ENCODE results near the gene ATXN1.

The ATXN1 gene

DNA sequence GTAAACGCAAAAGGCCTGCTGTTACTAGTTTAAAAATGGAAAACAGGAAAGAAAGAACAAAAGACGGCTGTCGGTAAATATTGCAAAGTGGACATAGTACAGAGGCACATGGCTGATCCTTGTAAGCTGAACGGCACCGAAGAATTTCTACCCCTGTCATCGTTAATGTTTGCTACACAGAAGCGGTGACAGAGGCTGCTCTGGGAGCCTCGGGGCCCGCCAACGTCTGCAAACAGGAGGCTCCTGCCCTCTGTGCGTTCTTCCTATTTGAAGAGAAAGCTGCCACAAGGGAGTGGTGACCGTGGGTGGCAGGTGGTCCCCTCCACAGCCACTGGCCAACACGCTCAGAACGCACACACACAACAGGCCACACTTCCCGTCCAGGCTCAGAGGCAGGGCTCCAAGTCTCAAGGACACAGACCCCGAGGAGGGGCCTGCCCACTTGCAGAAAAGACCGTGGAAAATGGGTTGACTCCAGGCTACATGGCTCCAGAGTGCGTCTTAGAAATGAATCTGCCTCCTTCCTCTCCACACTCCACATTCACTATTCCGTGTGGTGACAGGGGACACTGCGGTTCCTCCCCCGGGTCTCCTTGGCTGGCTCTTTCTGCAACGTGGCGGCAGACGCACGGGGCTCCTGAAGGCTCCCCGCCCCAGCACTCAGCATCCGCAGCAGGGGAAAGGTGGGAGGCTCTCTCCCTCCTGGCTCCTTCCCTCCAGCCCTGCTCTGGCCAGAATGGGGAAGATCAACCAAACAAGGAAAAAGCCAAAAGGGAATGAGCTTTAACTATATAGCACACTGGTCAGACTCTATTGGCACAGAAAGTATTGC is 458.3 kb downstream of the ATXN1 start:
- peak overlapping the region; percentile 58 for H3K4me3 Mint-ChIP-seq
- H3K4me1 Mint-ChIP-seq, result peaks cover 51% of the 10 kb centered on the region
- TF ChIP-seq, protein P1, sequence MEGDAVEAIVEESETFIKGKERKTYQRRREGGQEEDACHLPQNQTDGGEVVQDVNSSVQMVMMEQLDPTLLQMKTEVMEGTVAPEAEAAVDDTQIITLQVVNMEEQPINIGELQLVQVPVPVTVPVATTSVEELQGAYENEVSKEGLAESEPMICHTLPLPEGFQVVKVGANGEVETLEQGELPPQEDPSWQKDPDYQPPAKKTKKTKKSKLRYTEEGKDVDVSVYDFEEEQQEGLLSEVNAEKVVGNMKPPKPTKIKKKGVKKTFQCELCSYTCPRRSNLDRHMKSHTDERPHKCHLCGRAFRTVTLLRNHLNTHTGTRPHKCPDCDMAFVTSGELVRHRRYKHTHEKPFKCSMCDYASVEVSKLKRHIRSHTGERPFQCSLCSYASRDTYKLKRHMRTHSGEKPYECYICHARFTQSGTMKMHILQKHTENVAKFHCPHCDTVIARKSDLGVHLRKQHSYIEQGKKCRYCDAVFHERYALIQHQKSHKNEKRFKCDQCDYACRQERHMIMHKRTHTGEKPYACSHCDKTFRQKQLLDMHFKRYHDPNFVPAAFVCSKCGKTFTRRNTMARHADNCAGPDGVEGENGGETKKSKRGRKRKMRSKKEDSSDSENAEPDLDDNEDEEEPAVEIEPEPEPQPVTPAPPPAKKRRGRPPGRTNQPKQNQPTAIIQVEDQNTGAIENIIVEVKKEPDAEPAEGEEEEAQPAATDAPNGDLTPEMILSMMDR (IDR thresholded peaks at IDR 0.05), result no peak
- H3K27me3 Mint-ChIP-seq (ENCODE audit: low read depth, poor library complexity), result peaks cover 60% of the 10 kb centered on the region
- DNase-seq, result peak; percentile 35
- no peaks in the 10 kb centered on the region for H3K9me3 Mint-ChIP-seq
- H3K36me3 Mint-ChIP-seq (ENCODE audit: low read depth), result no peaks in the 10 kb centered on the region
- H3K27ac Mint-ChIP-seq, result no peak overlapping the region

DNA sequence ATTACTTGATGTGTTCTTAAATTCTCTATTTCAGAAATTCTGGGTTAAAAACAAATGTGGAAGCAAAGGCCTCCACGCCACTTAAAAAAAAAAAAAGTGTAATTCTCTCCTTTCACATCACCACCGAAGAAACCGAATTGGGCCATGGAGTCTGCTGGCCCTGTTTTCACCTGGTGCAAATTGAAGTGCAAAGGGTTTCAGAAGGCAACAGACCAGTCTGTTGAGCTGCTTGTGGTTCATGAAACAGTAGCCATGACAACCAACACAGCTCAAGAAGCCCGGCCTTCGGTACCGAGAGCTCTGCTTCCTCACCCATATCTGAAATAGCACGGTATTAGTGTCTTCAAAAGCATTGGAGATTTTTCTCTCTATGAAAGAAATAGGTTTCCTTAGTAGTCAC is 459.7 kb downstream of the ATXN1 start:
- H3K4me1 Mint-ChIP-seq, result peaks cover 49% of the 10 kb centered on the region
- H3K9me3 Mint-ChIP-seq, result no peaks in the 10 kb centered on the region
- DNase-seq, result no peak
- H3K27me3 Mint-ChIP-seq (ENCODE audit: low read depth, poor library complexity), result peaks cover 50% of the 10 kb centered on the region
- TF ChIP-seq, protein P1 (IDR thresholded peaks at IDR 0.05), result no peak
- no peak overlapping the region for H3K27ac Mint-ChIP-seq
- no peak overlapping the region for H3K4me3 Mint-ChIP-seq
- no peaks in the 10 kb centered on the region for H3K36me3 Mint-ChIP-seq (ENCODE audit: low read depth)

DNA sequence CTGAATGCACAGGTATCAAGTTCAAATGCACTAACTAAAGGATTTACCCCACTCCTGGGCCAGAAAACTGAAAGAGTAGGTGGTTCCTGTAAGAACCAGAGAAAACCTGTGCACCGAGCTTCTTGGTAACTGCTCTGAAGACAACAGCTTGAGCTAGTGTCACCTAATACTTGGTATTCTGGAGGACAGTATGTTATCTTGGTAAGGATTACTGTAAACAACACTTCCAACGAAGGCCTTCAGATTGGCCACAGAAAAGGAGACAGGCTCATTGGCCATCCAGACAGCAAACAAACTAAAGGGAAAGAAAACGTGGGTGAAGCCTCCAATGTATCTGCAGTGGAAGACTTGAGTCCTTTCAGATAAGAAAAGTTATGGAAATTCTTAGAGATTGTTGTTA is 461.4 kb downstream of the ATXN1 start:
- TF ChIP-seq, protein P1 (IDR thresholded peaks at IDR 0.05), result no peak
- Mint-ChIP-seq H3K36me3 (ENCODE audit: low read depth) (no peaks in the 10 kb centered on the region), H3K27ac (no peak overlapping the region), H3K9me3 (no peaks in the 10 kb centered on the region), H3K4me3 (no peak overlapping the region), H3K27me3 (ENCODE audit: low read depth, poor library complexity) (peaks cover 41% of the 10 kb centered on the region), H3K4me1 (peaks cover 46% of the 10 kb centered on the region)
- DNase-seq, result no peak

DNA sequence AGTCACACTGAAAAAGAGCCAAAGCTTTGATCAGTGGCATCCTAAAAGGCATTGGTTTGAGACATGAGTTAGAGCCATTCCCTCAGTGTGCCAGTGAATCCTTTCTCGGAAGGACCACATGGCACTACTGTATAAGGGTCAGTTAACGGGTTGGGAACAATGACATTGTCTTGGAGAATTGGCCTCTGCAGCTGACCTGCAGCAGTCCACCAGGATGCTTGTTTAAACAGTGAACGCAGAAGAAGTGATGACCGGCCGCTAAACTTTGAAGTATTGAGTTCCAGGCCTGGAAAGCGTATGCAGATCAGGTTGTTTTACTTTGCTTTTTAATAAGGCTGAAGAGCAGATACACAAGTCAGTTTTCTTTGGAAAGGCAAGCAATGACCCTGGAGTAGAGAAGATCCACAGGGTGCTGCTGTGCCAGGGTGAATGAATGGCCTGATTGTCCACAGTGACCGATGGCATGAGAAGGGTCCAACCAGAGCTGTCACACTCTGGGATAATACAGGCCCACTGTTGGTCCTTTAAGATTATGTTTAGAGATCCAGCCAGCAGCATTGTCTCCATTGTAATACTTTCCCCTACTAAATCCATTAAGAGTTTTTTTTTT is 465.1 kb downstream of the ATXN1 start:
- Mint-ChIP-seq H3K4me3 (no peak overlapping the region), H3K36me3 (ENCODE audit: low read depth) (no peaks in the 10 kb centered on the region), H3K4me1 (peaks cover 21% of the 10 kb centered on the region), H3K9me3 (no peaks in the 10 kb centered on the region), H3K27me3 (ENCODE audit: low read depth, poor library complexity) (peaks cover 16% of the 10 kb centered on the region), H3K27ac (no peak overlapping the region)
- DNase-seq, result no peak
- TF ChIP-seq, protein P1 (IDR thresholded peaks at IDR 0.05), result no peak

DNA sequence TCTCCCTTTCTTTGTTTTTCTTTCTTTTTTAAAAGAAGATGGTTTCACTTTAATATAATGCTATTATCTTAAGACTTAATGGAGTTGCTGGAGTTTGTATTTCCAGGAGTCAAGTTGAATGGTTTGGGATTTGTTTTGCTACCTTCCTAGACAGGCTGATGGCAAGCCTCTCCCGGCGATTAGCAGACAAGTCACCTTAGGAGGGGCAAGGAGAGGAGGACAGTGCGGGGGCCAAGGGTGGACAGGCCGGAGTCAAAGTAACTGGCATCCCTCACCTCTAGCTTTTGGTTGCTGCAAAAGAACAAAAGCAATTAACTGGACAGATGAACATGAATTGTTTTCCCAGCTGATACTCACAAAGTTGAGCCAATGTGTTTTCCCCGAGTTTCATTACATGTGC is 465.8 kb downstream of the ATXN1 start:
- Mint-ChIP-seq H3K27ac (no peak overlapping the region), H3K4me1 (peaks cover 23% of the 10 kb centered on the region), H3K27me3 (ENCODE audit: low read depth, poor library complexity) (peaks cover 20% of the 10 kb centered on the region), H3K36me3 (ENCODE audit: low read depth) (no peaks in the 10 kb centered on the region), H3K9me3 (no peaks in the 10 kb centered on the region), H3K4me3 (no peak overlapping the region)
- TF ChIP-seq, protein P1 (IDR thresholded peaks at IDR 0.05), result no peak
- no peak for DNase-seq
